Neuronal stem cell (in vitro differentiated cells): ENCODE data around the gene OR4D1.

Source experiments
- DNase-seq: peaks from one replicate; pipeline ENCODE4 v3.0.0-alpha.2; 2013; ENCODE audit warnings: low spot score
- H2AFZ ChIP-seq: one replicate; pipeline ENCODE4 v1.6.1; 2013; ENCODE audit warnings: mild to moderate bottlenecking, low read length, inconsistent platforms
- H2AK5ac ChIP-seq: 2 replicates; pipeline ENCODE4 v1.6.1; 2013; ENCODE audit warnings: low read depth, mild to moderate bottlenecking, inconsistent platforms, low read length, moderate library complexity, mixed read lengths
- H2BK120ac ChIP-seq: 2 replicates; pipeline ENCODE4 v1.6.1; 2013; ENCODE audit warnings: low read depth, mild to moderate bottlenecking, inconsistent platforms, low read length, moderate library complexity, mixed read lengths
- H2BK12ac ChIP-seq: one replicate; pipeline ENCODE4 v1.6.1; 2013; ENCODE audit warnings: low read length, inconsistent platforms
- H2BK15ac ChIP-seq: 2 replicates; pipeline ENCODE4 v1.6.1; 2013; ENCODE audit warnings: mild to moderate bottlenecking, low read length, inconsistent platforms, mixed read lengths
- H2BK5ac ChIP-seq: one replicate; pipeline ENCODE4 v1.6.1; 2013; ENCODE audit warnings: inconsistent platforms, mild to moderate bottlenecking, low read length, moderate library complexity
- H3K14ac ChIP-seq: one replicate; pipeline ENCODE4 v1.6.1; 2013; ENCODE audit warnings: low read length, inconsistent platforms
- H3K18ac ChIP-seq: 2 replicates; pipeline ENCODE4 v1.6.1; 2013; ENCODE audit warnings: low read length, inconsistent platforms
- H3K23ac ChIP-seq: 2 replicates; pipeline ENCODE4 v1.6.1; 2013; ENCODE audit warnings: low read depth, mild to moderate bottlenecking, mixed read lengths, low read length, inconsistent platforms; ENCODE audit not compliant: poor library complexity
- H3K27ac ChIP-seq: replicated peaks from 3 replicates; pipeline ENCODE4 v1.5.1; 2013; ENCODE audit warnings: low read length, inconsistent platforms
- H3K27me3 ChIP-seq, 3 experiments: 2 replicates each; pipeline ENCODE4 v1.6.1; 2013; ENCODE audit warnings: low read length in 3 of 3, mild to moderate bottlenecking in 2 of 3, inconsistent platforms in 1 of 3, low read depth in 1 of 3, mixed read lengths in 1 of 3, moderate library complexity in 1 of 3; ENCODE audit not compliant: control insufficient read depth in 3 of 3, insufficient read depth in 3 of 3
- H3K36me3 ChIP-seq, 2 donors: replicated peaks in 1 of 2; 2 replicates each; pipeline ENCODE4 v1.6.1; 2013; ENCODE audit warnings: low read length in 2 of 2; ENCODE audit not compliant: control insufficient read depth in 2 of 2, insufficient read depth in 2 of 2
- H3K4ac ChIP-seq: 2 replicates; pipeline ENCODE4 v1.6.1; 2013; ENCODE audit warnings: inconsistent platforms, mild to moderate bottlenecking, low read length, moderate library complexity
- H3K4me1 ChIP-seq, 2 donors: 1 replicate in 1 of 2; 2 replicates in 1 of 2; pipeline ENCODE4 v1.6.1; 2013; ENCODE audit warnings: low read length in 2 of 2, low read depth in 1 of 2; ENCODE audit not compliant: control insufficient read depth in 2 of 2, insufficient read depth in 1 of 2
- H3K4me2 ChIP-seq: one replicate; pipeline ENCODE4 v1.6.1; 2013; ENCODE audit warnings: mild to moderate bottlenecking, low read length, inconsistent platforms; ENCODE audit not compliant: insufficient read depth, poor library complexity, severe bottlenecking
- H3K4me3 ChIP-seq, 2 donors: 2 replicates each; pipeline ENCODE4 v1.5.1; 2013; ENCODE audit warnings: low read length in 2 of 2, mild to moderate bottlenecking in 2 of 2, inconsistent platforms in 1 of 2, moderate library complexity in 1 of 2
- H3K79me1 ChIP-seq: one replicate; pipeline ENCODE4 v1.6.1; 2013; ENCODE audit warnings: low read depth, mild to moderate bottlenecking, inconsistent platforms, low read length, moderate library complexity
- H3K9ac ChIP-seq: one replicate; pipeline ENCODE4 v1.6.1; 2013; ENCODE audit warnings: mild to moderate bottlenecking, low read depth, low read length, inconsistent platforms; ENCODE audit not compliant: poor library complexity
- H3K9me3 ChIP-seq, 2 donors: replicated peaks in 1 of 2; 2 replicates each; pipeline versions ENCODE3 to v1.6.1; 2013; ENCODE audit warnings: low read length in 2 of 2, mild to moderate bottlenecking in 2 of 2, inconsistent platforms in 1 of 2, low read depth in 1 of 2, mixed read lengths in 1 of 2, moderate library complexity in 1 of 2; ENCODE audit not compliant: control insufficient read depth in 2 of 2, insufficient read depth in 1 of 2
- H4K8ac ChIP-seq: one replicate; pipeline ENCODE4 v1.6.1; 2013; ENCODE audit warnings: low read depth, mild to moderate bottlenecking, inconsistent platforms, low read length, moderate library complexity
- H4K91ac ChIP-seq: one replicate; pipeline ENCODE4 v1.6.1; 2013; ENCODE audit warnings: low read length, low read depth, mild to moderate bottlenecking, inconsistent platforms; ENCODE audit not compliant: poor library complexity
- WGBS, 2 donors: extraction: QIAGEN DNeasy Blood & Tissue Kit; methylation state at CpG; one replicate each; pipeline ENCODE4 v1.1.7; 2013; ENCODE audit warnings: missing lambda C conversion rate in 2 of 2, mixed read lengths in 1 of 2; ENCODE audit not compliant: insufficient read length in 2 of 2, insufficient replicate concordance in 1 of 2; ENCODE audit errors: extremely low coverage in 2 of 2; 5-methylcytosine and 5-hydroxymethylcytosine counted together

Gene OR4D1

GRCh38 chr17:58195518-58196123, 47.4 kb downstream of the OR4D1 start:
- Histone ChIP-seq H3K9ac (no peak overlapping the region), H2BK15ac (peak overlapping the region; percentile 10), H3K79me1 (no peaks in the 10 kb centered on the region), H3K23ac (no peak overlapping the region), H2AFZ (no peak overlapping the region), H2BK12ac (no peak overlapping the region), H2BK120ac (no peak overlapping the region), H2BK5ac (no peak overlapping the region), H2AK5ac (no peak overlapping the region), H3K4ac (no peak overlapping the region), H3K36me3 (no peaks in the 10 kb centered on the region), H4K91ac (no peak overlapping the region), H3K4me2 (no peak overlapping the region), H3K4me3 (no peak overlapping the region), H3K27me3 (peaks cover 0 to 41% (median 0%) of the 10 kb centered on the region in 3 experiments), H3K4me1 (no peaks in the 10 kb centered on the region), H4K8ac (no peak overlapping the region), H3K27ac (no peak overlapping the region), H3K9me3 (no peaks in the 10 kb centered on the region), H3K18ac (no peak overlapping the region), H3K14ac (no peak overlapping the region)
- 100% methylated on average over 1 of the region's 5 CpGs for WGBS, 2 donors
- no peak for DNase-seq

GRCh38 chr17:58196610-58197009, 48.4 kb downstream of the OR4D1 start:
- no peaks in the 10 kb centered on the region for H3K9me3 ChIP-seq
- no peak overlapping the region for H3K9ac ChIP-seq
- no peaks in the 10 kb centered on the region for H3K79me1 ChIP-seq
- H2BK5ac ChIP-seq, result no peak overlapping the region
- no peak overlapping the region for H3K4me2 ChIP-seq
- peak overlapping the region; percentile 27 for H3K18ac ChIP-seq
- no peak overlapping the region for H2BK120ac ChIP-seq
- no CpG with 5 or more reads among the region's 7 CpGs for WGBS, 2 donors
- no peak overlapping the region for H3K23ac ChIP-seq
- H4K91ac ChIP-seq, result no peak overlapping the region
- H2BK15ac ChIP-seq, result no peak overlapping the region
- H2AK5ac ChIP-seq, result peak overlapping the region; percentile 61
- no peak overlapping the region for H3K4ac ChIP-seq
- H2AFZ ChIP-seq, result no peak overlapping the region
- H2BK12ac ChIP-seq, result no peak overlapping the region
- peaks cover 0 to 41% (median 0%) of the 10 kb centered on the region in 3 experiments for H3K27me3 ChIP-seq
- H3K36me3 ChIP-seq, result no peaks in the 10 kb centered on the region
- H3K4me1 ChIP-seq, result no peaks in the 10 kb centered on the region
- no peak overlapping the region for H3K4me3 ChIP-seq
- H3K14ac ChIP-seq, result no peak overlapping the region
- H4K8ac ChIP-seq, result no peak overlapping the region
- DNase-seq, result no peak
- no peak overlapping the region for H3K27ac ChIP-seq

GRCh38 chr17:58200024-58200633, 51.9 kb downstream of the OR4D1 start:
- Histone ChIP-seq H4K8ac (no peak overlapping the region), H2BK5ac (no peak overlapping the region), H3K4me2 (no peak overlapping the region), H2AK5ac (no peak overlapping the region), H3K4me1 (no peaks in the 10 kb centered on the region), H2BK12ac (no peak overlapping the region), H3K79me1 (no peaks in the 10 kb centered on the region), H2BK15ac (no peak overlapping the region), H3K9ac (no peak overlapping the region), H3K4ac (no peak overlapping the region), H2BK120ac (no peak overlapping the region), H3K23ac (no peak overlapping the region), H2AFZ (peak overlapping the region; percentile 58), H3K27me3 (peaks cover 0 to 14% (median 0%) of the 10 kb centered on the region in 3 experiments), H4K91ac (no peak overlapping the region), H3K4me3 (no peak overlapping the region), H3K36me3 (peaks cover 0 to under 1% of the 10 kb centered on the region in 2 donors), H3K9me3 (no peaks in the 10 kb centered on the region), H3K14ac (no peak overlapping the region), H3K27ac (no peak overlapping the region), H3K18ac (no peak overlapping the region)
- WGBS, 2 donors, result no CpG with 5 or more reads among the region's 14 CpGs
- peak; percentile 36 for DNase-seq

GRCh38 chr17:58202859-58203258, 54.7 kb downstream of the OR4D1 start:
- H3K14ac ChIP-seq, result no peak overlapping the region
- no peak overlapping the region for H2BK5ac ChIP-seq
- no peak overlapping the region for H2BK12ac ChIP-seq
- H4K91ac ChIP-seq, result no peak overlapping the region
- H3K4ac ChIP-seq, result no peak overlapping the region
- no peaks in the 10 kb centered on the region for H3K4me1 ChIP-seq
- no peak for DNase-seq
- no peaks in the 10 kb centered on the region for H3K79me1 ChIP-seq
- no peak overlapping the region for H3K18ac ChIP-seq
- no peak overlapping the region for H3K23ac ChIP-seq
- peaks cover 5 to 26% of the 10 kb centered on the region in 2 donors for H3K36me3 ChIP-seq
- no peak overlapping the region for H2AFZ ChIP-seq
- H3K27me3 ChIP-seq, result peaks cover 0 to 10% (median 0%) of the 10 kb centered on the region in 3 experiments
- no peak overlapping the region for H4K8ac ChIP-seq
- H3K9me3 ChIP-seq, result no peaks in the 10 kb centered on the region
- H3K27ac ChIP-seq, result no peak overlapping the region
- H3K9ac ChIP-seq, result no peak overlapping the region
- no peak overlapping the region for H3K4me3 ChIP-seq
- no peak overlapping the region for H2BK120ac ChIP-seq
- WGBS, 2 donors, result no CpG with 5 or more reads among the region's 7 CpGs
- H2AK5ac ChIP-seq, result no peak overlapping the region
- no peak overlapping the region for H3K4me2 ChIP-seq
- no peak overlapping the region for H2BK15ac ChIP-seq
